Inflammatory macrophage treated with lipopolysaccharide for 4 hours (primary cell): ENCODE results near the gene SCNN1A.

ENCODE experiments used
- DNase-seq: peaks from one replicate; pipeline ENCODE4 v3.0.0-alpha.2; 2020

SCNN1A gene

GRCh38 chr12:6315704-6316597 is 59.4 kb downstream of the SCNN1A start:
- DNase-seq = no peak

GRCh38 chr12:6315184-6315583 is 60.2 kb downstream of the SCNN1A start:
- DNase-seq = no peak

DNA sequence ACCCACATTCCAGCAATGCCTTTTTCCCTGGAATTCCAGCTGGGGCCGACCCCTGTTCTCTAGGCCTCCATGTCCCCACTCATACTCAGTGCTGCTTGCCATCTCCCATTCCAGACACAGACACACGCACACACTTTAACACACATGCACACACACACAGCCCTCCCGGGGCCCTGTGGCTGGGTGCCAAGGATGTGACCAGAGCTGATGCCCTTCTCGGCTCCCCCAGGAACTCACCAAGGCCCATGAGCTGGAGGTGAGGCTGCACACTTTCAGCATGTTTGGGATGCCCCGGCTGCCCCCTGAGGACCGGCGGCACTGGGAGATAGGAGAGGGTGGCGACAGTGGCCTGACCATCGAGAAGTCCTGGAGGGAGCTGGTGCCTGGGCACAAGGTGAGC is 60.6 kb downstream of the SCNN1A start:
- no peak for DNase-seq

- DNase-seq = no peak
These were observed 61.9 kb downstream of the SCNN1A start for GRCh38 chr12:6313326-6313940.

DNA sequence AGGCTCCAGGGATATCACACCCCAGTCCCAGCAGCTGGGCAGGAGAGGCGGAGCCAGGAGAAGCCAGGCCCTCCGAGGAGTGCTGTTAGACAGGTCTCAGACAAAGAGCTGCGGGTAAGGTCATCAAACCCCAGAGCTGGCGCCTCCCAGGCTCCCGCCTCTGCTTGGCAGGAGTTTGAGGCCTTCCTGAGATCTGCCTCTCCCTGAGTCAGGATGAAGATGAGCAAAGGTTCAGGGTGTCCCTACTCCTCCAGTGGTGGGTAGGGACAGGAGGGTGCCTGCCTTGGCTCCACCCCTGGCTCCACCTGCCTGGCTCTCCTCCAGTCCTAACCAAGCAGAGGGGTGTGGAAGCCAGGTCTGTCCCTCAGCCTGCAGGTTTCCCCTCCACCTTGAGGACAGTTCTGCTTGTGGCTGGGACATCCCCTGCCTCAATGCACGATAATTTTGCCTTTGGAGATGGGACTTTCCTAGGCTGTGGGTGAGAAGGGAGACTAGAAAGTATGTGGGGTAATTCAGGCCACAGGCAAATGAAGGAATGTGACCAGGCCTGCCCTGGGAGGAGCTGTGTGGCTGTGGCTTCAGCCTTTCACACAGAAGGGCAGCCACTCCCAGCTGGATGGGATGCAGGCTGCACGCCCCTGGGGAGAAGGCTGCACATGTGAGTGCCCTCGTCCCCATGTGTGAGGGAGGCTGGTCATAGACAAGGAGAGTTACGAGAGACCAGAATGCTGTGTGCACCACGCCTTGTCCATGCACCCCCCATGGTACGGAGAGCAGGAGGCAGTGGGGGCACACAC is 62.6 kb downstream of the SCNN1A start:
- peak; percentile 72 for DNase-seq

- no peak for DNase-seq
These were observed 63.4 kb downstream of the SCNN1A start for GRCh38 chr12:6311822-6312528.

- DNase-seq = no peak
These were observed 64.4 kb downstream of the SCNN1A start for GRCh38 chr12:6310771-6311610.

GRCh38 chr12:6307529-6307928 is 67.8 kb downstream of the SCNN1A start:
- peak; percentile 78 for DNase-seq

DNA sequence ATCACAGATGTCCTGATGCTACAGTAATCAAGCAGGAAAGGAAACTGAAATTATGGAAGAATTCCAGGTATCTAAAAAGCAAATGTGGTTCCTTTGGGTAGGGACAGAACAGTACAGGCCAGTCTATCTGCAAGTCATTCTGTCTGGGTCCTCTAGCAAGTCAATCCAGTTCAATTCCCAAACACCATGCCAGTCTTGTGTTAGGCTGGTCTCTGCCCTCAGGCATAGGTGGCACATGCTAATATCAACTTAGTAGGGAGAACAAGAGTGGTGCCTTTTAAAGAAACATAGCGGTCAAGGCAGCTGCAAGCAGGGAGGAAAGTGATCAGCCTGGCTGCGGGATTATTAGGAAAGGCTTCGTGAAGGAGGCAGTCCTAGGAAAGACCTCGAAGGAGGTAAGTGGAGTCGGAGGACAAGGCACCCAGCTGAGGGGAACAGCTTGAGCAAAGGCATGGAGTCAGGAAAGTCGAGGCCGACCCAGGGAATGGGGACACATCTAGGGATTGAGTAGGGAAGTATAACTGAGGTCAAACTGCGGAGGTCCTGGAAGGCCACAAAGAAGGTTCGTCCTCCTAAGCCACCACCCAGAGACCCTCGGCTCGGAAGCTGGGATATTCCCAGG is 68.7 kb downstream of the SCNN1A start:
- DNase-seq = no peak

DNA sequence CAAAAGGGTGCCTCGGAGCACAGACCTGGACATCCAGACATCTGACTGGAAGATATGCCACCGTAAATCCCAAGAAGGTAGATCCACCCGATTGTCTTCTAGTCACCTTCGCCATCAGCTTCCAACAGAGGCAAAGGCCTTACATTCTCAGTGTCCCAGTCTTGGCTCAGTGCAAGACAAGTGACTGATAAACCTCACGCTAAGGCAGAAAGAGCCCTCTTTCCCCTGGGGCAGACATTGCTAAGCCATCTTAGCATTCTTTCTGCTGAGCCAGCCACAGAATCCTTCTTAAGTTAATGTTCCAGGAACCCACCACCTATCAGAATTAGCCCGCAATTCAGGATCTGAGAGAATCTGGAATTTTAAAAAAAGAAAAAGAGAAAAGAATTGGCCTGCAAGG is 69.2 kb downstream of the SCNN1A start:
- DNase-seq = no peak

GRCh38 chr12:6303071-6303470 is 72.3 kb downstream of the SCNN1A start:
- no peak for DNase-seq

DNA sequence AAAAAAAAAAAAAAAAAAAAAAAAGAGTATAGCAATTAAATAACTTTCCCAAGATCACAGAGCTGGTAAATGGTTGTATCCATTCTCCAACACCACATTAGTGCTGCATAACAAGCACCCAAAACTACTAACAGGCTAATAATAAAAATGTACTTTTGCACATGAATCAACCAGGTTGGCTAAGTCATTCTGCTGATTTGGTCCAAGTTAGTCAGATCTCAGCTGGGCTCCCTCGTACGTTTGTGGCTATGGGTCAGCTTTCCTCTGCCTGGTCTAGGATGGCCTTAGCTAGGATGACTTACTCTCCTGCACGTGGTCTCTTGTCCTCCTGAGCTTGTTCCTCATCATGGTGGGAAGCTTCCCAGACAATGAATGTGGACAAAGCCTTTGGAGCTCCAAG is 72.7 kb downstream of the SCNN1A start:
- DNase-seq = no peak

DNA sequence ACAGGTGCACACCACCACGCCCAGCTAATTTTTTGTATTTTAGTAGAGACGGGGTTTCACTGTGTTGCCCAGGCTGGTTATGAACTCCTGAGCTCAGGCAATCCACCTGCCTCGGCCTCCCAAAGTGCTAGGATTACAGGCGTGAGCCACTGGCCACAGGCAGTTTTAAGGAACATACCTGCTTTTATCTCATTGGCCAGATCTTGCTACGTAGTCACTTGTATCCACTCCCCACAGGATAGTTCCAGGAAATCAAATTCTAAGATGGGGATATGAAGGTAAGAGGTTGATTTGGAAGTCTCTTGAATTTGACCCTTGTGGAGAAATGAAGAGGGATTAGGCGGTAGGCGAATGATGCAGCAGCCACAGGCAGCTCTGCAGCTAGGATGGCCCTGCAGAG is 73.6 kb downstream of the SCNN1A start:
- DNase-seq = no peak

DNA sequence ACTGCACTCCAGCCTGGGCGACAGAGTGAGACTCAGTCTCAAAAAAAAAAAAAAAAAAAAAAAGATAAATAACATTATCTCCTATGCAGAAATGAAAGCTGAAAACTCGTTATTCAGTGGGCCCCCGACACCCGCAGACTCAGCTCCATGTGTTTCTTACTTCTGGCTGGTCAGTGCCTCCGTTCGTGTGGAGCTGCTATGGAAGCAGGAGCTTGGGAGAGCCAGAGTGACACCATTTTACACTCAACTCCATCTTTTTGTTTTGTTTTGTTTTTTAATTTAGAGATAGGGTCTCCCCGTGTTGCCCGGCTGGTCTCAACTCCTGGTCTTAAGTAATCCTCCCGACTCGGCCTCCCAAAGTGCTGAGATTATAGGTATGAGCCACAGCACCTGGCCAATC is 78.2 kb downstream of the SCNN1A start:
- no peak for DNase-seq
